CD4-positive, alpha-beta T cell treated with Interleukin-15 for 1 hour (primary cell): ENCODE data around the gene NEUROD2.
"Not testable (repeated sequence)": the region's sequence is repeated elsewhere in the genome, so short reads cannot be mapped to it uniquely, and the experiment has no call there.

Experiments
- DNase-seq: peaks from one replicate; pipeline ENCODE4 v3.0.0-alpha.2; 2020

Gene NEUROD2

DNA sequence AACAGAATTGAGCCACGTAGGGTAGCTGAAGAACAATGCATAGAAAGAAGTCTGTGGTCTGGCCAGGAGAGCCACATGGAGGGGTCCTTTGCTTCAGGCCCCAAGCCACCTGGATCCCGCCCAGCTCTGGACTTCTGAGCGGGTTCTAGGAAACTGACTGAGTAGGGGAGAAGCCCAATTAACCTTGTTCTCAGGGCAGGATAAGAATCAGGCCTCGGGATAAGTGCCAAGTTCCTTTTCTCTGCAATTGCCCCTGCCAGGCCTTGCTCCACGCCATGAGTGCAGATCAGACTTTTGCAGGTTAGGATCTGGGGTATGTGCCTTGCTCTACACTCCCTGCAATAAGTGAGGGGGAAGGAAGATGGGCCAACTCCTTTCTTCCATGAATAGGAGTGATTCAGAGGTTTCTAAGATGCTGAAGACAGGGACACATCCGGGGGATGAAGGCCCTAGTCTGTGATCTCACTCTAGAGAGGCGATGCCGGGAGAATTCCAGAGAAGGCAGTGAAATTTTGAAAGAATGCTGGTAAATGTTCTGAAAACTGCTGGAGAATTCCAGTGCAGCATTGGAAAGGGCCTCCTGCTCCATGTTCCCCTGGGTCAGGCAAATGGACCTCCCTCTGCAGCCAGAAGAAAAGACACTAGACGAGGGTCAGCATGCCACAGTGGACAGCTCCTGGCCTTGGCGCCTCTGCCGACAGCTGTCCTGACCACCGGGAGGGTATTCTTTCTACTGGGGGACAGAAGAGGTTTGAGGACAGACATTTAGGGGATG is 5.8 kb downstream of the NEUROD2 start:
- DNase-seq = no peak

DNA sequence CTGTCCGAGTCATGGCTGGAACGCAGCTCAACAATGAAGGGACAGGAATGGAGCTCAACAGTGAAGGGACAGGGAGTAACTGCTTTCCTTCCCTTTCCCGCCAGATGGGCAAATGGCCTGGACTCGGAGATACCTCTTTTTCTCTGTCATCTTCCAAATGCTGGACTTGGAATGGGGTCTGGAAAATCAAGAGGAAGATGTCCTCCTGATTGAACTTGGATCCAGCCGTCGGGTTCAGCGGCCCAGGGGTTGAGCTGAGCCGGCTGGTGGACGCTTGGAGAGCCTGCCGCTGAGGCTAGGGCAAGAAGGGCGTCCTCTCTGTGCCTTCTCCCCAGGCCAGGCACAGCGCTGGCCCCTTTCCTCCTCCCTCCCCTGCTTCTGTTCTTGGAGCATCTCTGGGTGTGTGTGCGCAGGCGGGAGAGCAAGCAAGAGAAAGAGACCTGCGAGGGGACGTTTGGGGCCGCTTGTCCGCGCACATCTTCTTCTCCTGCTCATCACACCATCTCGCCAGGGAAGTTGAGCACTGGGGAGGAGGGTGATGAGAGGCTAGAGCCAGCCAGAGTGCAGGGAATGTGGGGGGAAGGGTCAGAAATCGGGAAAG is 6.6 kb downstream of the NEUROD2 start:
- DNase-seq = no peak

GRCh38 chr17:39600288-39600996 is 7.3 kb downstream of the NEUROD2 start:
- no peak for DNase-seq

DNA sequence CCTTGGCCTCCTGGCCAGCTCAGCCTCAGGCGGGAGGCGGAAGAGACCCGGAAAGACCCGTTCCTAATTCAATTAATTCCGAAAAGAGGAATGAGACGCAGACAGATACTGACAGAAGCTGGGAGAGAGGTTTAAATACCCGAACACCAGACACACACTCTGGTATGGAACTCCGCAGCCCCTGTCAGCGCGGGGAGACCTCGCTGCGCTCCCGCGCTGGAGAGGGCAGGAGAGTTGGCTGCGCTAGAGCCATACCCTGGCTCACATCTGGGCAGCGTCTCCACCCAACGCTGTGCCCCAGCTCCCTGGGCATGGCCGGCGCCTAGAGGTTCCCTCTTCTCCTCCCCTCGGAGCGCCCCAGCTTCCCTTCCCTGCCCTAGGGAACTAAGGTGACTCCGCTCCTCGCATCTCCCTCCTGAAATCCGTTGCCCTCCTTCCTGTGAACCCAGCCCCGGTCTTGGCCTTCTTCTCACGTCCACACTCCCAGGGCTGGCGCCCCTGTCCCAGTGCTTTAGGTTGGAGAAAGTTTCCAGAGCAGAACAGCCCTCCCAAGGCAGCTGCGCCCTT is 8.0 kb downstream of the NEUROD2 start:
- no peak for DNase-seq

GRCh38 chr17:39599004-39599664 is 8.6 kb downstream of the NEUROD2 start:
- DNase-seq = no peak

- no peak for DNase-seq
Observed at GRCh38 chr17:39598630-39599003, 9.1 kb downstream of the NEUROD2 start.

GRCh38 chr17:39598047-39598481 is 9.7 kb downstream of the NEUROD2 start:
- DNase-seq = no peak

- DNase-seq = no peak
Observed at GRCh38 chr17:39597372-39598046, 10.2 kb downstream of the NEUROD2 start.

- no peak for DNase-seq
Observed at GRCh38 chr17:39596543-39597267, 11.0 kb downstream of the NEUROD2 start.

GRCh38 chr17:39595928-39596510 is 11.7 kb downstream of the NEUROD2 start:
- DNase-seq = no peak

GRCh38 chr17:39595294-39595693 is 12.4 kb downstream of the NEUROD2 start:
- DNase-seq = no peak

- no peak for DNase-seq
Observed at GRCh38 chr17:39593371-39593770, 14.3 kb downstream of the NEUROD2 start.

DNA sequence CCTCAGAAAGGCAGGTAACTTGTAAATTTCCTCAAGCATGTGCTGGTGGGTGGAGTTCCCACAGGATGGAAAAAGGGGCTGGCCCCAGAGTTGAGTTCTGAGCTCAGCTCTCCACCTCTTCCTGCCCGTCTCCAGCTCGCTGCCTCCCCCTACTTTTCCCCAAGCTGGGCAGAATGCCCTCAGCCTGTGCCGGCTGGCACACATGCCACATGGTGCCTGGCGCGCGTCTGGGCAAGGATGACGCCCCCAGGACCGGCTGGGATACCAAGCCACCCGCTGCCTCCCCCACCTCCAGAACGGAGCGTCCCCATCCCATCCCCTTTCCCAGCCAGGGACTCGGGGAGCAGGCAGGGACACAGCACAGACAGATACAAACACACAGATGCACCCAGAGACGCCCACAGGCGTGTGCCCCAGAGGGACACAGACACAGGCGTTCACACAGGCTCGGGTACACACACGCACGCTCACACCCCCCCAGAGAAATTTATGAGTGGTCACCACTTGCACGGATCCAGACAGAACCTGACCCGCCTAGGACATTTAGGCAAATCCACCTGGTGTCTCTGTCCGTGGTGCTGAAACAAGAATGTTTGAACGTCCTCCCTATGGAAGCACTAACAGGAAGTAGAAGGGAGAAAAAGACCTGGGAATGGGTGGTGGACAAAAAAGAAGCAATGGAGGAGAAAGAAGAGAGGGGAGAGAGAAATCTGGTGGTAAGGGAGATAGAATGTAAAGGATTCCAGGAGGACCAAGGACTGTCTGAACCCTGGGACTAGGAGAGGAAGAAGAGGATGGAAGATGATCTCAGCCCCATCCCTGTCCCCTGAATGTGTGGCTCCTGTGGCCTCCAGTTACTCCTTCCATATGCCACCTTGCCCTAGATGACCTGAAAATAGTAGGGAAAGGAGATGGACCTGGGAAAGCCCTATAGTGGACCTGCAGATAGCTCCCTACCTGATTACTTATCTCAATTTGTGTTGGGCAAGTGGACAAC is 15.5 kb downstream of the NEUROD2 start:
- no peak for DNase-seq

- not testable (repeated sequence) for DNase-seq
Observed at GRCh38 chr17:39590180-39590579, 17.5 kb downstream of the NEUROD2 start.

- DNase-seq = no peak
Observed at GRCh38 chr17:39582658-39583057, 25.1 kb downstream of the NEUROD2 start.

- no peak for DNase-seq
Observed at GRCh38 chr17:39581759-39582085, 26.0 kb downstream of the NEUROD2 start.

DNA sequence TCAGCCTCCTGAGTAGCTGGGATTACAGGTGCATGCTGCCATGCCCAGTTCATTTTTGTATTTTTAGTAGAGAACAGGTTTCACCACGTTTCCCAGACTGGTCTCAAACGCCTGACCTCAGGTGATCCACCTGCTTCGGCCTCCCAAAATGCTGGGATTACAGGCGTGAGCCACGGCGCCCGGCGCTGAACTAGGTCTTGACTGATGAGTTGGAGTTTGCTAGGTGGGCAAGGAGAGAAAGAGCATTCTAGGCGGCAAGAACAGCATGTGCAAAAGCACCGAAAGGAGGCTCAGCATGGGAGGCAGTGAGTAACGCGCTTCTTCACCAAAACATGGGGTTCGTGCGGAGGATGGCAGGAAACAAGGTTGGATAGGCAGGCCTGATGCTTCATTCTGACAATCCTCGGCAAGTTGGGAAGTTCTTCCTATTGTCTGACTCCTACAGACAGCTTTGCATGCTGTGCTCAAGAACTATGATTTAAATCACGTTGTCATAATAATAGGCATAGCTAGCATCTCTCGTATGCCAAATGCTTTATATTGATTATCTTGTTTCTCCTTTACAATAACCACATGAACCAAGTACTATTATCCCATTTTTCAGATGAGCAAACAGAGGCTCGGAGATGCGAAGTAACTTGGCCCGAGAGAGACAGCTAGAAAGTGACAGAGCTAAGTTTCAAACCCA is 26.5 kb downstream of the NEUROD2 start:
- no peak for DNase-seq

GRCh38 chr17:39580082-39580468 is 27.6 kb downstream of the NEUROD2 start:
- no peak for DNase-seq

- no peak for DNase-seq
Observed at GRCh38 chr17:39579318-39580081, 28.2 kb downstream of the NEUROD2 start.
